ENCODE data around the gene ANKRD63. TPM values are rescaled to one million over a fixed set of nuclear protein-coding genes. Genes with fewer than 3 reads are reported as not detected.

ANKRD63 gene
- total RNA-seq, 4 donors from 2014 or later = not detected

- WGBS = 76% methylated on average over 2 of the region's 5 CpGs
- Histone ChIP-seq H3K36me3 (no peaks in the 10 kb centered on the region), H3K9me3 (no peaks in the 10 kb centered on the region), H3K4me1 (no peaks in the 10 kb centered on the region), H3K27ac (replicated peaks in 1 of 4) (no peak overlapping the region), H3K4me3 (no peak overlapping the region), H3K27me3 (peaks cover 0 to 2% (median 0%) of the 10 kb centered on the region in 4 donors)
- DNase-seq (ENCODE audit: extremely low spot score) = no peak
- TF ChIP-seq, protein P1, sequence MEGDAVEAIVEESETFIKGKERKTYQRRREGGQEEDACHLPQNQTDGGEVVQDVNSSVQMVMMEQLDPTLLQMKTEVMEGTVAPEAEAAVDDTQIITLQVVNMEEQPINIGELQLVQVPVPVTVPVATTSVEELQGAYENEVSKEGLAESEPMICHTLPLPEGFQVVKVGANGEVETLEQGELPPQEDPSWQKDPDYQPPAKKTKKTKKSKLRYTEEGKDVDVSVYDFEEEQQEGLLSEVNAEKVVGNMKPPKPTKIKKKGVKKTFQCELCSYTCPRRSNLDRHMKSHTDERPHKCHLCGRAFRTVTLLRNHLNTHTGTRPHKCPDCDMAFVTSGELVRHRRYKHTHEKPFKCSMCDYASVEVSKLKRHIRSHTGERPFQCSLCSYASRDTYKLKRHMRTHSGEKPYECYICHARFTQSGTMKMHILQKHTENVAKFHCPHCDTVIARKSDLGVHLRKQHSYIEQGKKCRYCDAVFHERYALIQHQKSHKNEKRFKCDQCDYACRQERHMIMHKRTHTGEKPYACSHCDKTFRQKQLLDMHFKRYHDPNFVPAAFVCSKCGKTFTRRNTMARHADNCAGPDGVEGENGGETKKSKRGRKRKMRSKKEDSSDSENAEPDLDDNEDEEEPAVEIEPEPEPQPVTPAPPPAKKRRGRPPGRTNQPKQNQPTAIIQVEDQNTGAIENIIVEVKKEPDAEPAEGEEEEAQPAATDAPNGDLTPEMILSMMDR (IDR thresholded peaks at IDR 0.05) = no peak
- TF ChIP-seq POLR2A (IDR thresholded peaks at IDR 0.05; ENCODE audit: low read depth) (no peak), POLR2AphosphoS5 (IDR thresholded peaks at IDR 0.05) (no peak), EP300 (IDR thresholded peaks at IDR 0.05) (no peak)
- intact Hi-C loops (cut with DNase I) = no loop called here
These were observed 37.8 kb downstream of the ANKRD63 start for GRCh38 chr15:40244961-40245523.

DNA sequence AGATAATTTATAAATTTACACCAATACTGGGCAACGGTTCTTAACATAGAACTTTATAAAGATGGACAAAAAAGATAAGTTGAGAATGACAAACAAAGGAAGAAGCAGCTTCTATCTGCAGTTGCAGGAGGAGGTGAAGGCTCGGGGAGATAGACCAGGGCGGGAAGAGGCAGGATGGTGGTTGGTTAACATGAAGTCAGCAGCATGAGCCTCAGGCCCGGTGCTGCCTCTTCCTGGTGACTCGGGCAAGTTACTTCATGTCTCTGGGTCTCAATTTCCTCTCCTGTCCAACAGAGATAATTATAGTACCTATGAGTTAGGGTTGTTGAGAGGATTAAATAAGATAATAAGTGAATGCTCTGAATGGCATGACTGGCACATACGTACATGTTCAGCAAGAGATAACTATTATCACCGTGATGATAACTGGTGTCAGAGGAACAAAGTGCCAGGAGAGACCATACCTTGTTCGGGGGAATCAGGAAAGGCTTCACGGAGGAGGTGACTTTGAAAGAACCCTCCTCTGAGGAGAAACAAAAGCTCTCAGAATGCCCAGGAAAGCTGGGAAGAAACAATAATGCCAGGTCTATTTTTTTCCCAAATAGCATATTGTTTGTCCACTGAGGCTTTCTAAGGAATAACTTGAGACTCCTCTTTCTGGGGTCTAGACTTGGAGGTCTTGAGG is 39.6 kb downstream of the ANKRD63 start:
- Histone ChIP-seq H3K27ac (replicated peaks in 1 of 4) (no peak overlapping the region), H3K36me3 (no peaks in the 10 kb centered on the region), H3K4me1 (peaks cover 0 to 17% (median 13%) of the 10 kb centered on the region in 4 donors), H3K27me3 (peaks cover 0 to 16% (median 0%) of the 10 kb centered on the region in 4 donors), H3K9me3 (no peaks in the 10 kb centered on the region), H3K4me3 (no peak overlapping the region)
- WGBS = 84% methylated on average over 9 of the region's 9 CpGs
- intact Hi-C loops (cut with DNase I) = no loop called here
- TF ChIP-seq POLR2AphosphoS5 (IDR thresholded peaks at IDR 0.05) (no peak), EP300 (IDR thresholded peaks at IDR 0.05) (no peak), POLR2A (IDR thresholded peaks at IDR 0.05; ENCODE audit: low read depth) (no peak)
- TF ChIP-seq, protein P1 (IDR thresholded peaks at IDR 0.05) = no peak
- no peak for DNase-seq (ENCODE audit: extremely low spot score)

- no peak overlapping the region for H3K4me3 ChIP-seq
- intact Hi-C loops (cut with DNase I) = no loop called here
- H3K27ac ChIP-seq (replicated peaks in 1 of 4) = no peak overlapping the region
- peaks cover 0 to 16% (median 0%) of the 10 kb centered on the region in 4 donors for H3K27me3 ChIP-seq
- TF ChIP-seq EP300 (IDR thresholded peaks at IDR 0.05) (no peak), POLR2AphosphoS5 (IDR thresholded peaks at IDR 0.05) (no peak), POLR2A (IDR thresholded peaks at IDR 0.05; ENCODE audit: low read depth) (no peak)
- TF ChIP-seq, protein P1 (IDR thresholded peaks at IDR 0.05) = no peak
- no peak for DNase-seq (ENCODE audit: extremely low spot score)
- H3K9me3 ChIP-seq = no peaks in the 10 kb centered on the region
- peaks cover 0 to 18% (median 13%) of the 10 kb centered on the region in 4 donors for H3K4me1 ChIP-seq
- WGBS = 84% methylated on average over 4 of the region's 5 CpGs
- no peaks in the 10 kb centered on the region for H3K36me3 ChIP-seq
These were observed 40.3 kb downstream of the ANKRD63 start for GRCh38 chr15:40242601-40243000.

DNA sequence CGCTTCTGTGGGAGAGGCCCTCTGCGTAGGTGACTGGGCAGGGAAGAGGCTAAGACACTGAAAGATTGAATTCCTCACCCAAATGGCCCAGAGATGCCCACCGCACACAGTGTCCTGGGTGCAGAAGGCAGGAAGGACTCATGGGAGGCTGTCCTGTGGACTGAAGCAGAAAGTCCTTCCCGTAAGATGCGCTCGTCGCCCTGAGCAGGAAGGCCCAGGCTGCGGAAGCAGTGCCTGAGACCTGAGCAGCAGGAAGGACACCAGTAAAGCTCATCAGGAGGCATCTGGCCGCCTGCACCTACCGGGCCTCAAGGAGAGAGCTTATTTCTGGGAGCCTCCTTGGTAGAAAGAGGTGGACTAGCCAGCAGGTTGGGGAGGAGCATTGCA is 40.7 kb downstream of the ANKRD63 start:
- H3K27ac ChIP-seq (replicated peaks in 1 of 4) = no peak overlapping the region
- no peaks in the 10 kb centered on the region for H3K36me3 ChIP-seq
- H3K4me1 ChIP-seq = peaks cover 0 to 18% (median 13%) of the 10 kb centered on the region in 4 donors
- no peaks in the 10 kb centered on the region for H3K9me3 ChIP-seq
- H3K4me3 ChIP-seq = no peak overlapping the region
- WGBS = 96% methylated on average over 10 of the region's 10 CpGs
- peaks cover 0 to 16% (median 0%) of the 10 kb centered on the region in 4 donors for H3K27me3 ChIP-seq
- intact Hi-C loops (cut with DNase I) = no loop called here
- no peak for TF ChIP-seq POLR2A (IDR thresholded peaks at IDR 0.05; ENCODE audit: low read depth)
- no peak for TF ChIP-seq POLR2AphosphoS5 (IDR thresholded peaks at IDR 0.05)
- no peak for TF ChIP-seq EP300 (IDR thresholded peaks at IDR 0.05)
- TF ChIP-seq, protein P1 (IDR thresholded peaks at IDR 0.05) = no peak
- DNase-seq (ENCODE audit: extremely low spot score) = no peak

Data from esophagus muscularis mucosa (tissue), 4 donors.